Peyer's patch (tissue), 4 donors: ENCODE results near the gene GNAZ. TPM values are rescaled to one million over a fixed set of nuclear protein-coding genes. Genes with fewer than 3 reads are reported as not detected.
A peak's percentile ranks its signal among the peaks of the same experiment; 100 is the strongest.

Source experiments
- DNase-seq, 3 donors: peaks; one replicate each; pipeline ENCODE4 v3.0.0-alpha.2; 2017 to 2019
- H3K27ac ChIP-seq, 4 donors: fragments of 200-600 bp; sonication (generic); one replicate each; pipeline ENCODE4 v1.5.1; 2016 to 2019
- H3K27me3 ChIP-seq, 2 donors: fragments of 200-600 bp; sonication (generic); one replicate each; pipeline ENCODE4 v1.5.1; 2019
- H3K36me3 ChIP-seq, 3 donors: fragments of 200-600 bp; sonication (generic); one replicate each; pipeline ENCODE4 v1.5.1; 2016 to 2019
- H3K4me1 ChIP-seq, 4 donors: fragments of 200-600 bp; sonication (generic); one replicate each; pipeline ENCODE4 v1.5.1; 2016 to 2019
- H3K4me3 ChIP-seq, 4 donors: fragments of 200-600 bp; sonication (generic); 1 replicate in 3 of 4; 2 replicates in 1 of 4; pipeline ENCODE4 v1.5.1; 2016 to 2019; ENCODE audit warnings: mild to moderate bottlenecking in 1 of 4
- H3K9me3 ChIP-seq, 4 donors: fragments of 200-600 bp; sonication (generic); one replicate each; pipeline ENCODE4 v1.5.1; 2016 to 2019; ENCODE audit warnings: mild to moderate bottlenecking in 1 of 4
- CTCF ChIP-seq, 6 experiments: fragments of 450-650 bp in 4 of 6; fragments of 200-600 bp in 2 of 6; sonication (generic) in 1 of 6; IDR thresholded peaks; one replicate each; pipeline ENCODE4 v1.5.1; 2017 to 2019; ENCODE audit warnings: antibody characterized with exemption in 6 of 6, mild to moderate bottlenecking in 3 of 6, moderate library complexity in 1 of 6
- POLR2A ChIP-seq, 2 donors: fragments of 450-650 bp; IDR thresholded peaks; one replicate each; pipeline ENCODE4 v1.5.1; 2017; ENCODE audit warnings: antibody characterized with exemption in 2 of 2, mild to moderate bottlenecking in 2 of 2, moderate library complexity in 2 of 2
- total RNA-seq, 4 donors: library from RNA; depleted of rRNA; stranded (reverse); fragments of >200 nt; gene quantifications; one replicate each; pipeline ENCODE4 v1.1.0, GENCODE V29; 2016

GNAZ gene
- total RNA-seq, 4 donors from 2014 or later, result 0.35 to 3.5 (median 1.9) TPM

GRCh38 chr22:23034621-23035556 is 35.4 kb upstream of the GNAZ start:
- peak overlapping the region in 1 of 4 donors; percentile 67 for H3K27ac ChIP-seq
- H3K27me3 ChIP-seq, result no peaks in the 10 kb centered on the region
- H3K9me3 ChIP-seq, result no peaks in the 10 kb centered on the region
- no peak overlapping the region for H3K4me3 ChIP-seq
- H3K4me1 ChIP-seq, result no peaks in the 10 kb centered on the region
- TF ChIP-seq POLR2A (IDR thresholded peaks at IDR 0.05), result no peak
- TF ChIP-seq CTCF (IDR thresholded peaks at IDR 0.05), result no peak
- H3K36me3 ChIP-seq, result no peaks in the 10 kb centered on the region
- no peak for DNase-seq

GRCh38 chr22:23035557-23036277 is 34.6 kb upstream of the GNAZ start:
- Histone ChIP-seq H3K27ac (peak overlapping the region in 1 of 4 donors; percentile 67), H3K27me3 (no peaks in the 10 kb centered on the region), H3K4me3 (no peak overlapping the region), H3K4me1 (no peaks in the 10 kb centered on the region), H3K9me3 (no peaks in the 10 kb centered on the region), H3K36me3 (no peaks in the 10 kb centered on the region)
- DNase-seq, result peak in 2 of 3 donors; percentile 66 to 77
- TF ChIP-seq CTCF (IDR thresholded peaks at IDR 0.05), result no peak
- TF ChIP-seq POLR2A (IDR thresholded peaks at IDR 0.05), result no peak

- Histone ChIP-seq H3K36me3 (no peaks in the 10 kb centered on the region), H3K4me1 (no peaks in the 10 kb centered on the region), H3K27me3 (no peaks in the 10 kb centered on the region), H3K9me3 (no peaks in the 10 kb centered on the region), H3K27ac (peak overlapping the region in 1 of 4 donors; percentile 67), H3K4me3 (no peak overlapping the region)
- no peak for DNase-seq
- TF ChIP-seq POLR2A (IDR thresholded peaks at IDR 0.05) (no peak), CTCF (IDR thresholded peaks at IDR 0.05) (no peak)
Measured at GRCh38 chr22:23036684-23037428, 33.5 kb upstream of the GNAZ start.

GRCh38 chr22:23037429-23038333 is 32.6 kb upstream of the GNAZ start:
- H3K9me3 ChIP-seq, result no peaks in the 10 kb centered on the region
- TF ChIP-seq POLR2A (IDR thresholded peaks at IDR 0.05) (no peak), CTCF (IDR thresholded peaks at IDR 0.05) (no peak)
- H3K4me3 ChIP-seq, result no peak overlapping the region
- H3K27ac ChIP-seq, result no peak overlapping the region
- no peak for DNase-seq
- H3K36me3 ChIP-seq, result no peaks in the 10 kb centered on the region
- no peaks in the 10 kb centered on the region for H3K4me1 ChIP-seq
- no peaks in the 10 kb centered on the region for H3K27me3 ChIP-seq

GRCh38 chr22:23038334-23038642 is 32.0 kb upstream of the GNAZ start:
- no peak overlapping the region for H3K4me3 ChIP-seq
- H3K27me3 ChIP-seq, result no peaks in the 10 kb centered on the region
- H3K4me1 ChIP-seq, result no peaks in the 10 kb centered on the region
- TF ChIP-seq CTCF (IDR thresholded peaks at IDR 0.05) (no peak), POLR2A (IDR thresholded peaks at IDR 0.05) (no peak)
- no peak overlapping the region for H3K27ac ChIP-seq
- DNase-seq, result no peak
- H3K9me3 ChIP-seq, result no peaks in the 10 kb centered on the region
- no peaks in the 10 kb centered on the region for H3K36me3 ChIP-seq
